AG09309 (cell line): ENCODE measurements around the gene SLC12A7.

ENCODE experiments used
- DNase-seq: peaks from one replicate; pipeline ENCODE4 v3.0.0-alpha.2; 2010; ENCODE audit warnings: low read depth
- H3K4me3 ChIP-seq: 2 replicates; pipeline ENCODE4 v1.5.1; 2011; ENCODE audit warnings: mild to moderate bottlenecking, low read depth, low read length, moderate library complexity; ENCODE audit not compliant: control insufficient read depth
- CTCF ChIP-seq: IDR thresholded peaks from 2 replicates; pipeline ENCODE4 v1.5.1; 2011; ENCODE audit warnings: mild to moderate bottlenecking, low read depth, low read length, inconsistent platforms; ENCODE audit not compliant: insufficient read depth, control insufficient read depth; ENCODE audit errors: missing control alignments

The SLC12A7 gene

GRCh38 chr5:1030801-1031271 lies 81.0 kb downstream of the SLC12A7 start:
- TF ChIP-seq CTCF = no peak
- no peak for DNase-seq
- no peak overlapping the region for H3K4me3 ChIP-seq

- no peak for TF ChIP-seq CTCF
- no peak for DNase-seq
- H3K4me3 ChIP-seq = no peak overlapping the region
These were observed 81.8 kb downstream of the SLC12A7 start for GRCh38 chr5:1029945-1030625.

GRCh38 chr5:1029282-1029944 lies 82.5 kb downstream of the SLC12A7 start:
- no peak for DNase-seq
- no peak for TF ChIP-seq CTCF
- no peak overlapping the region for H3K4me3 ChIP-seq

GRCh38 chr5:1028481-1029281 lies 83.2 kb downstream of the SLC12A7 start:
- DNase-seq = no peak

GRCh38 chr5:1027631-1028441 lies 84.0 kb downstream of the SLC12A7 start:
- no peak for TF ChIP-seq CTCF
- H3K4me3 ChIP-seq = no peak overlapping the region
- no peak for DNase-seq

More at GRCh38 chr5:1028481-1029281, 83.2 kb downstream of the SLC12A7 start:
- no peak overlapping the region for H3K4me3 ChIP-seq
- TF ChIP-seq CTCF = no peak
